Thyroid gland (tissue), 4 donors: ENCODE measurements around the gene IGFBP3.

Experiments
- CTCF ChIP-seq, 6 experiments: fragments of 200-600 bp in 3 of 6; fragments of 450-650 bp in 3 of 6; sonication (generic) in 3 of 6; IDR thresholded peaks; one replicate each; pipeline ENCODE4 v1.5.1; 2016 to 2019; ENCODE audit warnings: antibody characterized with exemption in 6 of 6, mild to moderate bottlenecking in 2 of 6, inconsistent platforms in 1 of 6, moderate library complexity in 1 of 6
- POLR2A ChIP-seq, 2 donors: fragments of 450-650 bp; IDR thresholded peaks; one replicate each; pipeline ENCODE4 v1.6.1; 2017; ENCODE audit warnings: antibody characterized with exemption in 2 of 2, mild to moderate bottlenecking in 2 of 2, moderate library complexity in 1 of 2

GRCh38 chr7:45880433-45880860 lies 40.6 kb downstream of the IGFBP3 start:
- TF ChIP-seq CTCF (IDR thresholded peaks at IDR 0.05) (no peak), POLR2A (IDR thresholded peaks at IDR 0.05) (no peak)
